HG03097 (cell line): ENCODE measurements around the gene INVS.
"Not testable (repeated sequence)": the region's sequence is repeated elsewhere in the genome, so short reads cannot be mapped to it uniquely, and the experiment has no call there.

Experiments
- ATAC-seq: cut with Tn5 transposase; IDR thresholded peaks from one replicate; pipeline ENCODE4 v1.9.1; 2021; ENCODE audit not compliant: unreplicated experiment, low FRiP score

The INVS gene

DNA sequence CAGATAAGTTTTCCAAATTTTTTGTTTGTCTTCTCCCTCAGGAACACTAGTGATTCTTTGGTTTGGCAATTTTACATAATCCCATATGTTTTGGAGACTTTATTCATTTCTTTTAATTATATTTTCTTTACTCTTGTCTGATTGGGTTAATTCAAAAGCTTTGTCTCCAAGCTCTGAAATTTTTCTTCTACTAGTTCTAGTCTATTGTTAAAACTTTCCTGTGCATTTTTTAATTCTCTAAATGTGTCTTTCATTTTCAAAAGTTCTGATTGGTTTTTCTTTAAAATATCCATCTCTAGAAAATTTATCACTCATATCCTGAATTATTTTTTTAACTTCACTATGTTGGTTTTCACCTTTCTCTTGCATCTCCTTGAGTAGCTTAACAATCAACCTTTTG, 92.2 kb downstream of the INVS start:
- ATAC-seq: no peak

DNA sequence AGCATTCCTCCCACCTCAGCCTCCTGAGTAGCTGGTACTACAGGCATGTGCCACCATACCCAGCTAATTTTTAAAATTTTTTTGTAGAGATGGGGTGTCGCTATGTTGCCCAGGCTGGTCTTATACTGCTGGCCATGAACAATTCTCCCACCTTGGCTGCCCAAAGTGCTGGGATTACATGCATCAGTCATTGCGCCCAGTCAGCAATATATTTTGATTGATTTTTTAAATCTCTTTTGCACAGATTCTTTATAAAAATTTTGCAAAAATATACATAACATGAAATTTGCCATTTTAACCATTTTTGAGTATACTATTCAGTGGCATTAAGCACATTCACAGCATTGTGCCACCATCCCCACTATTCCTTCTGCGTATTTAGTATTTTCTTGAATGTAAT, 94.0 kb downstream of the INVS start:
- no peak for ATAC-seq

DNA sequence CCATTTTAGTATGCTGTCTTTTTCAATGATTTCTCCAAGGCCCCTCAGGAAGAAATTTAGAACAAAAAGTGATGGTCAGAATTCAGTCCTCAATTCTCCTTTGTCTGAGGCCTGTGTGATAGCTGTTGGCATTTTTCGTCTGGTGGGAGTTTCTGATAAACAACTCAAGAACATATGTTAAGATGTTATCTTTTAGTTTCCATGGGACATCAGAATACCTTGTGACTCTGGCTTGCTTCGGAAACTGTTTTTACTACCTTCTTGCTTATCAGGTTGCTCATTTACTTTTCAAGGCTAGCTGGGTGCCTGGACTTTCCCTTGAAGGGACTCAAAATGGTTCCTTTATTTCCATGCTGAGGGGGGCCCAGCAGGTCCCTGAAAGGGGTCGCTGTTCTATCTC, 97.2 kb downstream of the INVS start:
- no peak for ATAC-seq

DNA sequence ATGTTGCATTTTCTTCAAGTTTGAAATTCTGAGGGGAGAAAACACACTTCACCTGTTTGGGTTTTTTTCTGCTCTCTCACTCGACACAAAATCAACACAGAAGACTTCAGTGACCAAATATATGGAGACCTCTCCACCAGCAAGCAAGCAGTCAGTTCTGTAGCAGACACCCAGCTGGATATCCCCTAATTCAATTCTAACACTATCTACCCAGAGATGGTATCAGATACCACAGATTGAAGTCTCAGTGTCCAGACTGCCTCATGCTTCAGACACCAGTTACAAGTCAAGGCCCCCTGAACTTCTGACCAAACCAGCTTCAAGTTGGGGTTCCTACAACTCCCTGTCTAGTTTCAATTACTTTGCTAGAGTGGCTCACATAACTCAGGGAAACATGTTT, 97.8 kb downstream of the INVS start:
- ATAC-seq: no peak

GRCh38 chr9:100197553-100197952, 98.5 kb downstream of the INVS start:
- ATAC-seq: no peak

- no peak for ATAC-seq
These were observed 103.8 kb downstream of the INVS start for GRCh38 chr9:100202806-100203205.

- ATAC-seq: no peak
These were observed 105.8 kb downstream of the INVS start for GRCh38 chr9:100204796-100205195.

DNA sequence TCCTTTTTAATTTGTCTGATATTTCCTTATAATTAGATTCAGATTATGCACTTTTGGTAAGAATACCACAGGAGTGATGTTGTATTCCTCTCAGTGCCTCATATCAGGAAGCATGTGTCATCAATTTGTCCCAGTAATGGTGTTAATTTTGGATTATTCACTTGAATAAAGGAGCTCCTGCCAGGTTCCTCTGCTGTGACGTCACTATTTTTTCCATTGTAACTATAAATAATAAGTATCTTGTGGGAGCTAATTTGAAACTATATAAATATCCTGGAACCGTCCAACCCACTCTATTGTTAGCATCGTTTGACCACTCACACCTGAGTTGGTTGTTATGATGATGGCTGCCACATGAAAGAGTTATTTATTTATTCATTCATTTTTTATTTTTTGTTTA, 107.9 kb downstream of the INVS start:
- ATAC-seq: no peak

DNA sequence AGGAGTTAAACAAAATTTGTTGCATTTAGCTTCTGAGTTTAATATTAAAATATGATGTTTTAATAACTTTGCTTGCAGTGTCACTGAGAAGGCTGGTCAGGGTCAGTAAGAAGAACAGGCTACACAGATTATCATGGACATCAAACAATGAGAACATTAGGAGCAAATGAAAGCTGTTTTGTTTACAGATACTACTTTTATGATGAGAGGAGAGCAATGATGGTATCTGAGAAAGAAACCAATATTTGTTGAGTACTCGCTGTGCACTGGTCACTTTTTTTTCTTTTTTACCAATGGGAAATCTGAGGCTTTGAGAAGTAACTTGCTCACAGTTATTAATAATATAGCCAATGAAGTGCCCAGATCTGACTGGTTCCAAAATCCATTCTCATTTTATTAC, 109.6 kb downstream of the INVS start:
- no peak for ATAC-seq

GRCh38 chr9:100211476-100211875, 112.4 kb downstream of the INVS start:
- ATAC-seq: no peak

- ATAC-seq: no peak
These were observed 114.9 kb downstream of the INVS start for GRCh38 chr9:100213730-100214477.

DNA sequence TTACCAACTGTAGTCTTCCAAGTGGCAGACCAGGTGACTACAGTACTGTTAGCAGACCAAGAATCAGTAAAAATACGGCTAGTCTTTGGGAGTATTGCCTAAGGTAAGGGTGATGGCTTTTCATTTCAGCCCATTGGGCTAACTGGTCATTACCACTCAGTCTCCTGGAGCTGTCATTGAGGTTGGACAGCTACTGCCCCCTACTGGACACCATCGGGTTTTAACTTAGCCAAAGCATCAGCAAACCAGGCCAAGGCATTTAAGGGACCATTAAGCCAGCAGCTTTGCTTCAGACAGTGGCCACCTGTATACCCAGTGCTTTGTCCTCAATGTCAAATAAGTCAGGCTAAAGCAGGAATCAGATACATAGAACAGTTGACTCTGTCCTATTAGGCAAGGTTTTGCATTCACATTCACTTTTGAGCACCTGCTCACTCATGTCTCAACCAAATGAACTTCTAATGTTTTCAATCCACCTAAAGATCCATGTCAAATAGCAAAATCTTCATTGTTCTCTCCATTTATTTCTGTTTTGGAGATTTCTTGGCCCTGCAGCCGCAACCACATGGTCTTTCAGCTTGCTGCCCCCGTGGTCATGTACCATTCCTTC, 117.2 kb downstream of the INVS start:
- ATAC-seq: peak; percentile 55

DNA sequence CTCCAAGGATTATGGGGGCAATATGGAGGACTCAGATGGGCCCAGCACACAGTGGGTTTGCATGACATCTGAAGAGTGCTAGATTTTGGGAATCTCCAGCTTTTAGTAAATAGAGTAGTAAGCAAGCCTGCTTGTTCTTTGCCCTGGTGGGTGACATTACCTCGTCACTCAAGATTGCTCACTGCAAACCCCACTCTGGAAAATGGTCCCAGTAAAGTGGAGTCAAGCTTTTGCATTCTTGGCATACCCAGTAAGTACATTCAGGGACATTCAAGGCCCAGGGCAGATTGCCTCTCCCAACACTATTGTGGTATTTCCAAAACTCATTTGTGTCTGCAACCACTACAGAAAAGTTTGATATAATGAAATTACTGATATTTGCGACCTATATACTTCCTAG, 118.5 kb downstream of the INVS start:
- ATAC-seq: no peak

DNA sequence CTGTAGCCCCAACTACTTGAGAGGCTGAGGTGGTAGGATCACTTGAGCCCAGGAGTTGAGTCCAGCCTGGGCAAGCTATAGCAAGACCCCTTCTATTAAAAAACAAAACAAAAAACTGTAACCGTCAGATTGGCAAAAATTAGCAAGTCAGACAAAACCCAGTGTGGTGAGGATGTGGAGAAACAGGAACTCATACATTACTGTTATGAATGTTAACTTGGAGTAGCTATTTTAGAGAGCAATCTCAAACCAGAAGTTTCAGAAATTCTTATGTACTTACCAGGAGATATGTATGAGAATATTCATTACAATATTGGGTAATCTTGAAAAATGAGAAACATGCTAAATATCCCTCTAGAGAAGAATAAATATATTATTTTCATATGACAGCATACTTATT, 120.3 kb downstream of the INVS start:
- ATAC-seq: no peak

GRCh38 chr9:100220936-100221335, 121.9 kb downstream of the INVS start:
- ATAC-seq: no peak

DNA sequence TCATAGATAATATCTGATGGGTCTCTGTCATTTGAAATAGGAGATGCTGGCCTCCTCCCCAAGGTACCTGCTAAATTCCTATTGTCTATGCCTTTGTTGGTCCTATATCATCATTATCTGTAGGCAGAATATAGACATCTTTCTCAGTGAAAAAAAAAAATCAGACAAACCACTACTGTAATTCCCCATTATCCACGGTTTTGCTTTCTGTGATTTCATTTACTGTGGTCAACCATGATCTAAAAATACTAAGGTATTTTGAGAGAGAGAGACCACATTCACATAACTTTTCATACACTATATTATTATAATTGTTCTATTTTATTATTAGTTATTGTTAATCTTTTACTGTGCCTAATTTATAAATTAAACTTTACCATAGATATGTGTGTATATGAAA, 122.5 kb downstream of the INVS start:
- ATAC-seq: no peak

- no peak for ATAC-seq
These were observed 123.6 kb downstream of the INVS start for GRCh38 chr9:100222674-100223073.

DNA sequence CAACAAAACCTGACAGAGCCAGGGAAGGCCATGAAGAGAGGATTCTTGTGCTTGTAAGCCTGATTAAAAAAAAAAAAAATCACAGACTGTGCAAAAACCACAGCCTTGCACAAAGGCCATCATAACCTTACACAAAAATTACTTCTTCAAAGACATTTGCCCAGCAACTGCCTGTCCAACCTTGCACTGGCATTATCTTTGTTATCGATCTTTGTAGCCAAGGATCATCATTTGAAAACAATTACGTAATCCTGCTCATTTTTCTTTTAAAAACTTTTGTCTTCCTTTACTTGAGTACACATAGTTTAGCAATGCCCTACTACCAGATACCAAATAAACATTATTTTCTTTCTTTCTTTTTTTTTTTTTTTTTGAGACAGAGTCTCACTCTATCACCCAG, 128.6 kb downstream of the INVS start:
- ATAC-seq: no peak

DNA sequence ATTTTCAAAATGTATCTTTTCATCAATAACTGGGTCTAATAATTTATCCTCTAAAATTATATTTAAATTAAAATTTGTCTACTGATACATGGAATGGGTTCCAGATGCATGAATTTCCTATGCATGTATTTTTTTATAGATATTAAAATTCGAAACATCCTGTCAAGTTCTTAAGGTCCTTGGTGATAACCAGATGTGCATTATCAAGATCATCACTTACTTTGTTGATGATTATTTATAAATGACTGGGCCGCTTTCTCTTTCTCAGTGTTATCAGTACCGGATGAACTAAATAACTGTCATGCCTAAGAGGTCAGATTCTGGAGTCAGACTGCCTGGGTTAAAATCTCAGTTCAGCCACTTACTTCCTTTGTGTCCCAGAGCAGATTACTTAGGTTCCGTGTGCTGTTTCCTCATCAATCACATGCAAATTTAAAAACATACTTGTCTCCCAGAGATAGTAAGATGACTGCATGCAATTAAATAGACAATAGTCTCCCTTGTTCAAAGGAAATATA, 129.4 kb downstream of the INVS start:
- ATAC-seq: no peak

- ATAC-seq: no peak
These were observed 130.1 kb downstream of the INVS start for GRCh38 chr9:100229136-100229535.

DNA sequence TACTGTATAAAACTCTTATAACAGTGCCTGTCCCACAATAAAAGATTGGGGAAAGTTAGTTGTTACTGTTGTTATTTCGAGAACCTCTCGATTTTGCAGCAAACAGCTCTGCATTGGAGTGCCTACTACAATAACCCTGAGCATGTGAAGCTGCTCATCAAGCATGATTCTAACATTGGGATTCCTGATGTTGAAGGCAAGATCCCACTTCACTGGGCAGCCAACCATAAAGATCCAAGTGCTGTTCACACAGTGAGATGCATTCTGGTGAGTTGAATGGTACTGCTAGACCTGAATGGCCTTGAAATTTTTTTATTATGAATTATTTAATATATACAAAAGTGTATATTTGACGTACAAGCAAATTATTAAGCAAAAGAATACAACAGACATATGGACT, 130.5 kb downstream of the INVS start:
- no peak for ATAC-seq

DNA sequence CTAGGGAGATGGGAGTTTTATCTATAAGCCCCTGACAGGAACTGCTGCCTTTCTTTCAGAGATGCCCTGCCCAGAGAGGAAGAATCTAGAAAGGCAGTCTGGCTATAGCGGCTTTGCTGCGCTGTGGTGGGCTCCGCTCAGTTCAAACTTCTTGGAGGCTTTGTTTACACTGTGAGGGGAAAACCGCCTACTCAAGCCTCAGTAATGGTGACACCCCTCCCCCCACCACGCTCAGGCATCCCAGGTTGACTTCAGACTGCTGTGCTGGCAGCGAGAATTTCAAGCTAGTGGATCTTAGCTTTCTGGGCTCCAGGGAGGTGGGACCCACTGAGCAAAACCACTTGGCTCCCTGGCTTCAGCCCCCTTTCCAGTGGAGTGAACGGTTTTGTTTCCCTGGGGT, 137.9 kb downstream of the INVS start:
- not testable (repeated sequence) for ATAC-seq
